IPS-NIHi7 (cell line): ENCODE measurements around the gene POPDC2.

ENCODE experiments used
- DNase-seq: peaks from one replicate; pipeline ENCODE4 v3.0.0; 2012; ENCODE audit warnings: mixed read lengths; ENCODE audit errors: extremely low spot score

Gene POPDC2

DNA sequence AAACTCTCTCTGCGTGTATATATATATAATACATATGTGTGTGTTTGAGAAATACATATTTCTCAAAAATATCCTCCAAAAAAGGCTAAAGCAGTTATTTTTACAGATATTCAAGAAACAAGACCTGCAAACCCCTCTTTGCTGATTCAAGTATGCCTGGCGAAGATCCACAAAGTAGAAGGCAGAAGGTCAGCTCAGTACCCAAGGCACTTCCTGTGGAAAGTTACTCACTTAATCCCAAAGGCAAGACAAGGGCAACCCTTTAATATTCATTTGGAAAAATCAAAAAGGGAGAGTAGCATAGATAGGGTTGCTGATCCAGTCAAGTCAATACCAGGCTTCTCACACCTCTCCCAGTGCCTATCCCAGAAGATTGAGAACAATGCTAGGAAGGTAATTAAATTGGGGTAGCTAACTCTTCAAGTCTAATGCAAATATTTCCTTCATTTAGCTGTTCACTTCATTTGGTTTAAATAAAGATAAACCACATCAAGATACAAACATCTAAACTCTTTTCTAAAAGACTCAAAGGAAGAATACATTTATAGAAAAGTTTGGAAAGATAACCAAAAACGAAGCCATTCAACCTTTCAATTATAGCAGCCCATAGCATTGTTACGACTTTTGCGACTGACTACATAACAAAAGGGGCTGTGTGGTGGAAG is 9.6 kb upstream of the POPDC2 start:
- DNase-seq: no peak

DNA sequence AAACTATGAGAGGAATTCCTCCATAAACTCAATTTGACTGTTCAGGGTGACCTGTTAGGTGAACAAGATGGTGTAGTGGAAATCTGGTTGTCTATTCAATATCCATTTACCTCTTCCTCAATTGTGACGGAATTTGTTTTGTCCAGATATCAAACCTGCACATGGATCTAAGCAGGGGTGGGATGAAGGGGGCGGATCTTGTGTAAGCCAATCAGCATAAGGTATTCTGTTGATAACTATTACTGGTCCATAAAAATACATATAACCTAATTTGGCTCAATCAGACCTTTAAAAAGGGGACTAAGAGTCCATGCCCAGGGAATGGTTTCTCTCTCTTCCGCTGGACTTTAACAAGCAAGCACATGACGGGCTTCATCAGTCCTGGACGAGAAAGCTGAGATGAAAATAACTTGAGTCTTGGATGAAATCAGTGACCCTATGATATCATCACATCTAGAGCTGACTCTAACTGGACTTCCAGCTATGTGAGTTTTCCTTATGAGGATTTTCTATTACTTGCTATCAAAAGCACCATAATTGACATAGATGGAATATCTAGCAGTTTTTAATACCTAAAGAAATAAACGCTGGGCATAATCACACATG is 5.7 kb upstream of the POPDC2 start:
- DNase-seq: no peak

DNA sequence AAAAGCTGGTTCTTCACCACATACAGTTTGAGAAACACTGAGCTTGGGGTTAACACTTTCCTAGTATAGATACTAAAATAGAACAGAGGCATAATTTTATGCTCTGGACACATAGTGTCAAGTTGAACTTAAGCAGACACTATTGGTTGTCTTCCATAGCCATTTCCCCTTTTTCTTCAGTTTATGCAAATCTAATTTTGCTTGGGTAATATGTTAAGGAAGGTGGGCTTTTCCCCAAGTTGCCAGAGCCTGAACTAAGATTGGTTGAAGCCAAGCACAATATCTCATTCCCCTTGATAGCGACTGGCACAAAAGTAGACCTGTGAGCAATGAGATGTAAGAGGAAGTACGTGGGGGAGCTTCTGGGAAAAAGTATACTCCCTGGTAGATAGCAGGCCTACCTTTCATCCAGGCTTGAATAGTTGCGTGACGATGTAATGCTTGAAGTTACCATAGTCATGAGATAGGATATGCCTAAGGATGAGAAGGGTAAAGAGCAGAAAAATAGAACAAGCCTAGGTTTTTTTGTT is 4.5 kb upstream of the POPDC2 start:
- DNase-seq: no peak

DNA sequence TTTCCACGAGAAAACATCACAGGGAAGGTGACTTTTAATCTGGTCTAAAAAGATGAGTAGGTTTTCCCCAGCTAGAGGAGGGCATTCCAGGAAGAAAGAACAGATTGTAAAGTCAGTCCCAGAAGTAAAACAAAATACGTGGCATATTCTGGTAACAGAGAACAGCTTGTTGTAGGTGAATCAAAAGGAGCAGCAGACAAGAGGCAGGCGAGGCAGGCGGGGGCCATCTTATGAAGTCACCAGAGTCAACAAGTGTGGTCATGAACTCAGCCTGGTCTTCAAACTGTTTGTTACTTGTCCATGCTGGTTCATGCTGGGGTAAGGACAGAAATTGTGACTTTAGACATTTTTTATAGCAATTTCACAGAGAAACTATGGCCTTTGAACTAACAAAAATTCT is 4.0 kb upstream of the POPDC2 start:
- DNase-seq: no peak

DNA sequence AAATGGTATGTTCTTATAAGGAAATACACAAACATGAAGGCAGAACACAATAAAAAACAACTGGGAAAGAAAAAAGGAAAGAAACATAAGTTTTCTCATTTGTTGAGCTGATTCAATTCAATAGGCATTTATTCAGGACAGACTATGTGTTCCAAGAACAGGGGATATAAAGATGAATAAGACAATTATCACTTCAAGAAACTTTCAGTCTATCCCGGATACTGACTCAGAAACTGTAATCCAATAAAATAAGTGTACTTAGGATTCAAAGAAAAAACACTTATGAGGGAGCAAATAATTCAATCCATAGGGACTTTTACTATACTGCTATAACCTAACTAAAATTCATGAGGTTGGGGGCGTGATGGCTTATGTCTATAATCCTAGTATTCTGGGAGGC is 3.5 kb upstream of the POPDC2 start:
- no peak for DNase-seq

DNA sequence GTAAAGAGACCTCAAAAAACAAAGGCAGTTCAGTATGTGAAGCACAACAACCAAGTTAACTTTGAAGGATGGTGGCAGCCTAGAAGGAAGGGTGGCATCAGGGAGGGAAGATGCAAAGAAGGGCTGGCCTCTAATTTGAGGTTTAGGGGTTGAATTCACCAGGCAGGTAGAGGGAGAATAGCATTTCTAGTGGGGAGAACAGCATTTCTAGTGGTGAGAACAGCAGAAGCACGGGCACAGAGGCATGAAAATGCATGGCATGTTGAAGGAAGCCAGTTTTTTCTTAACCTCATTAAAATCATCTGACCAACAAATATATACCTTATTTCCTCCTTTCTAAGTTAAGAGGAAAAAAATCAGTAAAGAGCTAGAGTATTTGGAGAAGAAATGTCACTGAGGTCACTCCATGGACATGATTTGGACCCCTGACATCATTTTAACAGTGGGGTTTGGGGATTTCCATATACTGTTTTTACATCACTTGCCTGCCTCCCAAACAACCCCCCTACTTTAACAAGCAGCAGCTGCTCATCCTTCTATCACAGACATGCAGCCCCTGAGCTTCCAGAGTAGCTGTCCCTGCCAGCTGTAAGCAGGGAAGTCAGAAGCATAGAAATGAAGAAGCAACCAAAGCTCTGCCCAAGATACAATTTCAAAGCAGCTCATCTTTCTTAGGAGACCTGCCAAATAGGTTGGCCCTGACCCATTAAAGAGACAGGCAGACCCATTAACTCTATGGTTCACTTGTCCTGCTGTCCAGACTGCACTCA is 2.4 kb upstream of the POPDC2 start:
- no peak for DNase-seq

DNA sequence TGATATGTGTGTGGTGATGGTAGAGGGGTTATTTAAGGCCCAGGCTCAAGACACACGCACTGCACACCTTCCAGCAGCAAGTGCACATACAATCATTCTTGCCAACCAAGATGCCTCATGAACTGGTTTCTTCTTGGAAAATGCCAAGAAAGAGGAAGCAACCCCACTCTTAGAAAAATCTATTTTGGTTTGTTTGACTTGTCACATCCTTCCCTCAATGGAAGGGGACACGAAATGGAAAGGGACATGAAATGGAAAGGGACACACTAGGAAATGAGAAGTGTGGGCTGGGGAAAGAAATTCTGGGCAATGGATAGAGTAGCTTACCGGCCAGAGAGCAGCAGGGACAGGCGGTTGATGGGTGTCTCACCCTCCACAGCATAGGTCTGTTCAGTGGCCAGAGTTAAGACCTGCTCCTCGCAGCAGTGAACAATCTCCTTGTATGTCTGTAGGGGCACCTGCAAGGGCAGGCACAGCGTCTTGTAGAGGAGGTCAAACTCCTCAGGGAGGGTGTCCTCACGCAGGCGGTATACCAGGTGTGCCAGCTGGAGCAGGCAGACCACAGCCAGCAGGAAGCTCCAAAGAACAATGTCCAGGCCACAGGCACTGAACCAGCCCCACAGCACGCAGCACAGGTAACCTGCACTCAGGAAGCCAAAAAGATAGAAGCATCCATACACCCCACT is 640 bp downstream of the POPDC2 start:
- DNase-seq: no peak

DNA sequence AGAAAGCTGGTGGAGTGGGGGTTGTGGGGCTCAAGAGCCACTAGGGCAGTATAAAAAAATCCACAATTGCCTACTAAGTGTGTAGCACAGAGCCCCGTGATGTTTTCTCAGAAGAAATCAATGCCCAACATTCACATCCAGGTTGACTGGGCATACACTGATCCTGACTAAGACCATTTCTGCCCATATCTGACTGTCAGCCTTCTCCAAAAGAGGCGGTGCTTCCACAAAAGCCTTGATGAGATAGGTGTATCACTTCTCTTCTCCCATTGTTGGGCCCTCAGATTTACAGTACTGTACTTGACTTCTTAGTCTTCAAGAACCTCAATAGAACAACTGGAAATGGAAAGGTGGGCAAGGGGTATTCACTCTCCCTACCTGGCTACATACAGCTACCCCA is 1.4 kb downstream of the POPDC2 start:
- DNase-seq: no peak

DNA sequence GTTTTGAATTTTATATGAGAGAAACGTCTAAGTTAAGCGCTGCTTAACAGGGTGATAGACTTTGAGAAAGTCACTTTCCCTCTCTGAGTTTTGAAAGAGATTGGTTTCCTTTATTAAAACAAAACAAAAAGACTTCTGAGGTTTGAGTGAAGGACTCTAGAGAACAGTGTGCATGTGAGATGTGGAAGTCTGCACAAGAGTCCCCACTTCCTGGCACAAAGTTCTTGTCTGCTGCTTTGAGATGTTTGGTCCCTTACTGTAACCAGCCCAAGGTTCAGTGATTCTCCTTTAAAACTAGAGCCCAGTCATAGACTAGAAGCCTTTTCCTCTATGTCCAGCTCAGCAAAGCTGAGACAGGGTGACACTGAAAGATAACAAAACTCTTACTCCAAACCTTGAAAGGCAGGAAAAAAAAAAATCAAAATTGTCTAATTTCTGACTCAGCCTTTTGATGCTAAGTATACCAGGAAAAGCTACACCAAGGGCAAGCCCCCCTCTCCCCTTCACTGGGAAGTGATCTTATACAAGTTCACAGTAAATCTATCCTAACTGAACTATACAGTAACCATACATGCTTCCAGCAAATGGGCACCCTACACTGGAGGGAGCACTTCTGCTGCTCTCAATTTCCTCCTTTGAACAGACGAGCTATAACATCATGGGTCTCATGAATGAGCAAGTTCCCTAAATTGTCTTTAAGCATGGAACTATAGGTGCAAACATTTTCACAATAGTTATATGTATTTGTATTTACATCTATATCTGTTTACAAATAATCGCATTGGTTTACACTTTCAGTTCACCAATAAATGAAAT is 2.3 kb downstream of the POPDC2 start:
- no peak for DNase-seq

DNA sequence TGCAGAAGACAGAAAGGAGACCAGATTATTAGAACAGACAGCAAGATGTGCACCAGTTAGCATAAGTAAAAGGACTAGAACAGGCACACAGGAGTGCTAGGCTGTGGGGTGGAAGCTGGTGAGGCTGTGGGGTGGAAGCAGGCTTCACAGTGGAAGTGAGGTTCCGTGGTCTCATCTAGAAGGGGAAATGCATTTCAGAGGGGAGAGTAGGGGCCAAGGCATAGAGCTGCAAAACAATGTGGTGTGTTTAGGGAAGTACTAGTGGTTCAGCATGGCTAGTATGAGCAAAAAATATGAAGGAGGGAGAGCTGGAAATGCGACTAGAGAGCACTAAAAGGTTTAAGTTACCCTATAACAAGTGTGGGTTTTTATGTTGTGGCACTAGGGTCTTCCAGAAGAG is 6.5 kb downstream of the POPDC2 start:
- no peak for DNase-seq

DNA sequence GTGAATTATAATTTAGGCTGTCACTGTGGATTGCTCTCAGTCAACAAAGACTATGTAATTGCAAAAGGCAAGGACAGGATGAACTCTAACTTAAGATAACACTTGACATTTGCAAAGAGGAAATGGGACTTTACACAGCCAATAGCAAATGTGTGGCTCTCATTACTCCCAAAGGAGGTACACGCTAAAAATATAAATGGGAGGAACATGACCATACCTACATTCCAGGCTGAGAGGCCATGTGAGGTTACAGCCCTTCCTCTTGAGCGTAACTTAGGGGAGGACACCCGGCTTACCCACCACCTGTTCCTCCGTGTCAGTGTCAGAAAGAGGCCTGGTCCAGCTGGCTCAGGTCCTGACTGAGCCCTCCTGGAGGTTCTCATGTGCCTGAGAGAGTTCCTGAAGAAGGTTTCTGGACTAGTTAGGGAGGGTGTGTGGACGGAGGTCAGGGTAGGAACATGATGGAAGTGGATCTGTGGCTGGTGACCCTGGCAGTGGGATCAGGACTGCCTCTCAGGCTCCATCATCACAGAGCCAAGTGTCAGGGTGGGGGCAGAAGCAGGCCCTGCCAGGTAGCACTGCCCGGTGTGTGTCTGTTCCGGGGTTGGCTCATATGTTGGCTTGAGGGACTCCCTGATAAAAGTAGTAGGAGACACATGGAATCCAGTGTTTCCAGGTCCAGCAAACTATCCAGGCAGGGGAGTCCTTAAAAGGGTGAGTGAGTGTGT is 7.9 kb downstream of the POPDC2 start:
- DNase-seq: no peak

DNA sequence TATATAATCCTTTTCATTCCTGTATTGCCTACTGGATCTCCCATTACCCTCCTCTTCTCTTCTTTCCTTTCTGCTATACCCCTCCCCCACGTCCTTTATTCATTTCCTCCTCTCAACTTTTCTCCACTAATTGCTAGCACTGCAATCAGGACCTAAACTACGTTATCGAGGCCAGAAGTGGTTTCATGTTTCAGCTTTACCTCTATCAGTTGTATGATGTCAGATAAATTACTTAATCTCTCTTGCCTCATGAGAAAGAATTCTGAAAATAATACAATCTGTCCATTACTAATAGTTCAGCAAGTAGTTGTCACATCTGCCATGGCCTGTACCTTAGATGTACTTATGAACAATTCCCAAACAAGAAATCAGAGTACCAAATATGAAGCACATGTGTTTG is 10.6 kb downstream of the POPDC2 start:
- no peak for DNase-seq

DNA sequence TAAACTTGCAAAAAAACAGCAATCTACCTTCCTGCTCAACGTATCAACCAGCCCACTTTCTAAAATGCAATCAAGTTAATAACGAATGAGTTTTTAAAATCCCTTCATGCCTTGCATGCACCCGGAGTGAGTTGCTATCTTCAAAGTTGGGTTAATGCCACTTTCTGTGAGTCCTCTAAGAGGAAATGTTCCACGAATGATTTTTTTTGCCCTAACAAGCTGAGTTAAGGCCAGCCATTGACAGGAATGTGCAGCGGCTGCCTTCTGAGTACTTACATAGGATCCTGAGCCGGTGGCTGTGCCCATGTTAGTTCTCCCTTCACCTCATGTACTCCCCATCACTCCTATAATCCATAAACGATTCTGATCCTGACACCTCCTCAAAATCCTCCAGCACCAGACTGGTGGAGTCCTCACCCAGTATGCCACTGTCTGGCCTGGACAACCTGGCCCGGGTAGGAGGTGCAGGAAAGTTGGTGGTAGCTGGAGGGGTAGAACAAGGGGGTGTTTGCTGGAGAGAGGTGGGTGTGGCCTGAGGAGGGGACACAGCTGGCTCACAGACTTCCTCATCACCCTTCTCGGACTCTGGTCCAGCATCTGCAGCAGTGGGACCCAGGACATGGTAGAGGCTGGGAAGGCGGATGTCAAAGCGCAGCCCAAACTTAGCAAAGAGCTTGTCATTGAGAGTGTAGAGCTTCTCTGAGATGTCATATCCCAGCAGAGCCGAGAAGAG is 12.4 kb downstream of the POPDC2 start:
- no peak for DNase-seq

DNA sequence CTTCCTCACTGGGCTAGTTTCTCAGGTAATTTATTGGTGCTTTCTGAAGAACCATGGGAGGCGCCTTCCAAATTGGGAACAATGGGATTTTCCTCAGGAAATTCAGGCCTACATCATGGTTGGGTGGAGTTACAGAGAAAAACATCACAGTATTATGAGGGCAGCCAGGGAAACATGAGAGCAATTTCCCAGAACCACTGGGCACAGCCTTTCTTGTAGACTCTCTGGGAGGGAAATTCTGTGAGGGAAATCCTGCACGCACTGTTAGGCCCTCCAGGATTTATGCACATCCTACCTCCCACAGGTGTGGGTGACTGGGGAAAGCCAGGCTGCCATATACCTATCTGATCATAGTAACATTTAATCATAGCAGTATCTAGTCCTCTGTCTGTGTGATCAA is 13.2 kb downstream of the POPDC2 start:
- DNase-seq: no peak

DNA sequence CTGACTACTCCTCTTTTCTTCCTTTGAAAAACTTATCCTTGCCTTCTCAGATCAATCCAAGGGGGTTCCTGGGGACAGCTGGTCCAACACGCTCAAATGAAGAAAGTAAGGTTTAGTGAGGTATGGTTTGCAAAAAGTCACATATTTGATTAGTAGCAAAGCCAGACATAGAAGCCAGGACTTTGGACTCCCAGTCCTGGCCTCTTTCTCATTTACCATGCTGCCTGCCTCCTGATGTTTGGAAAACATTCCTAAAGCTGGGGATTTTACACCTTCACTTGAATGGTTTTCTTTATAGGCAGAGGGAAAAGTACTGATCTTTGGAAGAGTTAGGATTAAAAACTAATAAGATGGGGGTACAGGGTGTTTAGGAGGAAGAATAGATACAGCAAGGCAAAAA is 14.6 kb downstream of the POPDC2 start:
- no peak for DNase-seq

DNA sequence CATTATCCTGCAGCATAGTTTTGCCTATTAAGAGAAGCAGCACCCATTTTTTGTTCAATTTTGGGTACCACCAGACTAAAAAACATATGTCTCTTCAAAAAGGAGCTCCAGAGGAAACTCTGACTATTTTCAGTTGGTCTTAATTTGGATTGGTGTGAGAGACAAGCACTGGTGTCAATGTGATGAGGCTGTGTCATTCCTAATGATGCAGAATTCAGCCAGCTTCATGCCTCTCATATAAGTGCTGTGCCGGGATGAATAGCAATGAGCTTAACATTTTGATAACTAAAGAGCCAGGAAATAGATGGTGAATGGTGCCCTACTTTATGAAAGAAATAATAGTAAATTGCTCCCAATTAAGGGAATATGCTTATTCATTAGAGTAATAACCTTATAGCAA is 15.9 kb downstream of the POPDC2 start:
- DNase-seq: no peak

DNA sequence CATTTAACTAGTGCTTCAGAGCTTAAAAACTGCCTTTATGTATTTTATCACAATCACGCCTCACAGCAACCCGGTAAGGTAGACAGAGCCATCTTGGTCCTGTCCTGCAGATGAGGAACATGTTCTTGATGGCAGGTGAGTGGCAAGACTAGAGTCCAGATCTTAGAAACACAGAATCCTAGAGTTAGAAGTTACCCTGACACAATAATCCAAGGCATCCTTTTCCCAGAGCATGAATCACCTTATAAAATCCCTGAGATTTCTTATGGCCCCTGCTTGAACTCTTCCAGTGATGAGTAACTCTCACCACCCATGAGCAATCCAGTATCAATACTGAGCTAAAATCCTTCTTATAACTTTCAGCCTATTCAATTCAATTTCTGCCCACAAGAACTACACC is 16.9 kb downstream of the POPDC2 start:
- DNase-seq: no peak

DNA sequence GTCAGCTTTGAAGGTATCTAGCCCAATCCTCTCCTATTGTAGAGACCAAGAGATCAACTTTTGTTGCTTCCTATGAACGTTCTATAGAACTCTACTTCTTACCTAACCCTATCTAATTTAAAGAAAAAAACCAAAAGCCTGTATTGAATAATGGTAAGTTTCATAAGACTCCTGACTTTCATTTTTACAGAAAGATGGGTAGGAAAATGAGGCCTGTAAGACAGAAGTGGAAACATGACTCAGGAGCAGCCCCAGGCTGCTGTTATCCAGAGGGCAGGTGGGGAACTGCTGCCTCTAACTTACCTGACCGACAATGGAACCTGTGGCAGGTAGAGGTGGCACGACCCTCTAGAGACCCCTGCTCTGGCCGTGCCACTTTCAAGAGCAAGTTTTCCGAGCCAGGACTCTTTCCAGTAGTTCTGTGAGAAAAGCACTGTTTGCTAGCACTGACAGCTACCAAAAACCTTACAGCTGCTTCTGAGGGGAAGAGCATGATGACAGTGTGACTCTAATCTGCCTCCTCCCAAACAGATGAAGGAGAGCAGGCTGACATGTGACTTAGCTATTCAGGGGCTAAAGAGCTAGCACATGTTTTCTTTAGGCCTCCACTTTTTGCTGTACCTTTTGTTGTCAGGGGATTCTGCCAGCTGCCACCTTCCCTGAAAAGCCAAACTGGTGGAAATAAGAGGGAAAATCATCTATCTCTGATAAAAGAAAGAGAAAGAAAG is 17.5 kb downstream of the POPDC2 start:
- DNase-seq: no peak

DNA sequence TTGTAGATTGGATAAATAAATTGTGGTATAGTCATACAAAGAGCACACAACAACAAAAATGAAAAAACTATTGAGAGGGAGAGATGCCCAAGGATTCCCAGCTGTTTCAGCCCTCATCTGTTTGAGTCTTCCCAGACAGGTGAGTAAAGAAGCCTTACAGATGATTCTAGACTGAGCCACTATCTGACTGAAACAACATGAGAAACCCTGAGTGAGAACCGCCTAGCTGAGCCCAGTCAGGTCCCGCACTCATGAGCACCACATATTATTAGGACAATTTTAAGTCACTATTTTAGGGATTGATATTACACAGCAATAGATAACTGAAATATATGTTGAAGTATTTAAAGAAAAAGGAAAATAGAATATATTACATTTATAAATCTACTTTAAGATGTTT is 19.0 kb downstream of the POPDC2 start:
- DNase-seq: no peak
